ENCODE measurements around the gene GLIS1. TPM values are rescaled to one million over a fixed set of nuclear protein-coding genes. Genes with fewer than 3 reads are reported as not detected.

The GLIS1 gene
- total and polyA plus RNA-seq, 10 of the 15 experiments (the other 5 are each of a cell fraction or from before 2014, with no cell fraction given): not detected

- TF ChIP-seq CBX3 (IDR thresholded peaks at IDR 0.05; ENCODE audit: borderline replicate concordance, low read depth): no peak
- TF ChIP-seq NFYB (IDR thresholded peaks at IDR 0.05; ENCODE audit: insufficient read depth, low read depth, low read length): no peak
- TF ChIP-seq TCF7 (IDR thresholded peaks at IDR 0.05; ENCODE audit: borderline replicate concordance): no peak
- TF ChIP-seq NRF1 (conservative IDR thresholded peaks at IDR 0.05; ENCODE audit: low read depth, low read length): no peak
- TF ChIP-seq, protein P1, sequence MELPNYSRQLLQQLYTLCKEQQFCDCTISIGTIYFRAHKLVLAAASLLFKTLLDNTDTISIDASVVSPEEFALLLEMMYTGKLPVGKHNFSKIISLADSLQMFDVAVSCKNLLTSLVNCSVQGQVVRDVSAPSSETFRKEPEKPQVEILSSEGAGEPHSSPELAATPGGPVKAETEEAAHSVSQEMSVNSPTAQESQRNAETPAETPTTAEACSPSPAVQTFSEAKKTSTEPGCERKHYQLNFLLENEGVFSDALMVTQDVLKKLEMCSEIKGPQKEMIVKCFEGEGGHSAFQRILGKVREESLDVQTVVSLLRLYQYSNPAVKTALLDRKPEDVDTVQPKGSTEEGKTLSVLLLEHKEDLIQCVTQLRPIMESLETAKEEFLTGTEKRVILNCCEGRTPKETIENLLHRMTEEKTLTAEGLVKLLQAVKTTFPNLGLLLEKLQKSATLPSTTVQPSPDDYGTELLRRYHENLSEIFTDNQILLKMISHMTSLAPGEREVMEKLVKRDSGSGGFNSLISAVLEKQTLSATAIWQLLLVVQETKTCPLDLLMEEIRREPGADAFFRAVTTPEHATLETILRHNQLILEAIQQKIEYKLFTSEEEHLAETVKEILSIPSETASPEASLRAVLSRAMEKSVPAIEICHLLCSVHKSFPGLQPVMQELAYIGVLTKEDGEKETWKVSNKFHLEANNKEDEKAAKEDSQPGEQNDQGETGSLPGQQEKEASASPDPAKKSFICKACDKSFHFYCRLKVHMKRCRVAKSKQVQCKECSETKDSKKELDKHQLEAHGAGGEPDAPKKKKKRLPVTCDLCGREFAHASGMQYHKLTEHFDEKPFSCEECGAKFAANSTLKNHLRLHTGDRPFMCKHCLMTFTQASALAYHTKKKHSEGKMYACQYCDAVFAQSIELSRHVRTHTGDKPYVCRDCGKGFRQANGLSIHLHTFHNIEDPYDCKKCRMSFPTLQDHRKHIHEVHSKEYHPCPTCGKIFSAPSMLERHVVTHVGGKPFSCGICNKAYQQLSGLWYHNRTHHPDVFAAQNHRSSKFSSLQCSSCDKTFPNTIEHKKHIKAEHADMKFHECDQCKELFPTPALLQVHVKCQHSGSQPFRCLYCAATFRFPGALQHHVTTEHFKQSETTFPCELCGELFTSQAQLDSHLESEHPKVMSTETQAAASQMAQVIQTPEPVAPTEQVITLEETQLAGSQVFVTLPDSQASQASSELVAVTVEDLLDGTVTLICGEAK (IDR thresholded peaks at IDR 0.05; ENCODE audit: borderline replicate concordance): no peak
- TF ChIP-seq SP1 (IDR thresholded peaks at IDR 0.05; ENCODE audit: low read depth, low read length): no peak
- TF ChIP-seq ZNF687 (IDR thresholded peaks at IDR 0.05): no peak
- TF ChIP-seq PML (IDR thresholded peaks at IDR 0.05; ENCODE audit: low read length): no peak
- no peak for TF ChIP-seq ATF7 (IDR thresholded peaks at IDR 0.05; ENCODE audit: low read depth)
- TF ChIP-seq ZNF622 (IDR thresholded peaks at IDR 0.05): no peak
These were observed 79.5 kb downstream of the GLIS1 start (continued) for GRCh38 chr1:53659436-53659835.

Data from GM12878 (cell line).